Pancreas (tissue), 10 donors: Measurements from ENCODE around the gene RAD23A. TPM values are rescaled to one million over a fixed set of nuclear protein-coding genes. Genes with fewer than 3 reads are reported as not detected.

Source experiments
- ATAC-seq, 4 donors: fragments of 200-7000 bp; cut with Tn5 transposase; one replicate each; pipeline versions ENCODE4 v1.8.0 to v1.9.1; 2020; ENCODE audit warnings: mild to moderate bottlenecking in 4 of 4, moderate library complexity in 4 of 4
- DNase-seq, 6 donors: peaks; one replicate each; pipeline ENCODE4 v3.0.0-alpha.2; 2020
- FAIRE-seq: peaks from 2 replicates; lab custom pipeline; 2012; peaks lifted over from hg19 to GRCh38; lab: Jason Lieb, UNC
- H3K27ac ChIP-seq, 4 donors: fragments of 200-600 bp; sonication (generic); 1 replicate in 3 of 4; 2 replicates in 1 of 4; pipeline versions ENCODE4 v1.5.0 to v1.8.0; 2020
- H3K27me3 ChIP-seq, 4 donors: fragments of 200-600 bp; one replicate each; pipeline ENCODE4 v1.8.0; 2021
- H3K36me3 ChIP-seq, 3 donors: fragments of 200-600 bp; sonication (generic) in 1 of 3; one replicate each; pipeline versions ENCODE4 v1.5.0 to v1.8.0; 2020 to 2021
- H3K4me1 ChIP-seq, 3 donors: fragments of 200-600 bp; one replicate each; pipeline ENCODE4 v1.8.0; 2021
- H3K4me3 ChIP-seq, 4 donors: fragments of 200-600 bp; sonication (generic) in 2 of 4; one replicate each; pipeline versions ENCODE4 v1.5.0 to v1.8.0; 2020 to 2021
- H3K9me3 ChIP-seq, 4 donors: fragments of 200-600 bp; one replicate each; pipeline ENCODE4 v1.8.0; 2021
- CTCF ChIP-seq, 4 donors: fragments of 200-600 bp; sonication (generic) in 3 of 4; IDR thresholded peaks; one replicate each; pipeline versions ENCODE4 v1.5.0 to v1.8.0; 2021; ENCODE audit warnings: antibody characterized with exemption in 4 of 4
- WGBS, 2 donors: extraction: QIAGEN DNeasy Blood & Tissue Kit; methylation state at CpG; one replicate each; pipeline ENCODE4 v1.1.7; 2013; 5-methylcytosine and 5-hydroxymethylcytosine counted together
- intact Hi-C, 3 donors: fragments of 100-400 bp; cut with DNase I; formaldehyde crosslinking; loops; one replicate each; pipeline versions ENCODE4 v1.11.1 to v1.14.2; 2022
- polyA plus RNA-seq, 2 donors: library from polyadenylated mRNA; stranded (reverse); fragments of 200-250 nt; gene quantifications; one replicate each; pipeline ENCODE4 v1.2.3, GENCODE V29; 2013
- total RNA-seq, 6 donors: library from RNA; stranded (reverse); fragmentation: NEBNext Ultra II Directional in 4 of 6; extraction: Animal tissue kit (Norgen Biotek cat#: 25700) in 4 of 6; gene quantifications; one replicate each; pipeline versions ENCODE4 v1.2.1 to v1.2.4, GENCODE V29; 2021 to 2023
- donor health status: healthy with polysubstance abuse.
- donor health status: DM: no; HTN: no; CAD: no; lungs with moderate emphysema.
- donor health status: DM: no; HTN: no; CAD: no.
- donor health status: control.
- donor health status: control.
- donor health status: Bipolar disorder and iron deficiency.
- donor health status: DM: yes; HTN: yes; CAD: no.
- donor health status: DM: no; HTN: no; CAD: no.
- donor health status: DM: no; HTN: no; CAD: no.
- donor health status: DM: yes; HTN: yes; CAD: no.

Gene RAD23A
- total and polyA plus RNA-seq, 8 donors = 35.0 to 99.1 (median 46.8) TPM

GRCh38 chr19:12922959-12923358 lies 22.7 kb upstream of the RAD23A start:
- intact Hi-C loops = no loop called here
- no peaks in the 10 kb centered on the region for H3K4me1 ChIP-seq
- peaks cover 9 to 48% (median 43%) of the 10 kb centered on the region in 3 donors for H3K36me3 ChIP-seq
- H3K27me3 ChIP-seq = no peaks in the 10 kb centered on the region
- no peak overlapping the region for H3K4me3 ChIP-seq
- DNase-seq (no peak), FAIRE-seq (no peak), ATAC-seq (no peak)
- H3K27ac ChIP-seq = no peak overlapping the region
- H3K9me3 ChIP-seq = no peaks in the 10 kb centered on the region
- TF ChIP-seq CTCF (IDR thresholded peaks at IDR 0.05) = no peak
- WGBS, 2 donors = 97 to 100% methylated on average over 4 of the region's 4 CpGs

GRCh38 chr19:12924621-12925310 lies 20.9 kb upstream of the RAD23A start:
- Histone ChIP-seq H3K4me1 (no peaks in the 10 kb centered on the region), H3K9me3 (no peaks in the 10 kb centered on the region), H3K27me3 (no peaks in the 10 kb centered on the region), H3K36me3 (peaks cover 9 to 53% (median 52%) of the 10 kb centered on the region in 3 donors), H3K27ac (no peak overlapping the region), H3K4me3 (no peak overlapping the region)
- FAIRE-seq = no peak
- no peak for TF ChIP-seq CTCF (IDR thresholded peaks at IDR 0.05)
- no peak for ATAC-seq
- no peak for DNase-seq
- 94 to 96% methylated on average over 27 to 29 of the region's 29 CpGs for WGBS, 2 donors
- intact Hi-C loops = no loop called here

GRCh38 chr19:12930002-12930645 lies 15.5 kb upstream of the RAD23A start:
- ATAC-seq (no peak), FAIRE-seq (no peak), DNase-seq (peak in 1 of 6 donors; percentile 2)
- intact Hi-C loops = no loop called here
- Histone ChIP-seq H3K4me3 (no peak overlapping the region), H3K36me3 (peaks cover 4 to 37% (median 24%) of the 10 kb centered on the region in 3 donors), H3K27ac (no peak overlapping the region), H3K27me3 (no peaks in the 10 kb centered on the region), H3K9me3 (no peaks in the 10 kb centered on the region), H3K4me1 (peaks cover 0 to 8% (median 4%) of the 10 kb centered on the region in 3 donors)
- 93 to 94% methylated on average over 19 of the region's 19 CpGs for whole genome bisulfite sequencing, 2 donors
- no peak for TF ChIP-seq CTCF (IDR thresholded peaks at IDR 0.05)

DNA sequence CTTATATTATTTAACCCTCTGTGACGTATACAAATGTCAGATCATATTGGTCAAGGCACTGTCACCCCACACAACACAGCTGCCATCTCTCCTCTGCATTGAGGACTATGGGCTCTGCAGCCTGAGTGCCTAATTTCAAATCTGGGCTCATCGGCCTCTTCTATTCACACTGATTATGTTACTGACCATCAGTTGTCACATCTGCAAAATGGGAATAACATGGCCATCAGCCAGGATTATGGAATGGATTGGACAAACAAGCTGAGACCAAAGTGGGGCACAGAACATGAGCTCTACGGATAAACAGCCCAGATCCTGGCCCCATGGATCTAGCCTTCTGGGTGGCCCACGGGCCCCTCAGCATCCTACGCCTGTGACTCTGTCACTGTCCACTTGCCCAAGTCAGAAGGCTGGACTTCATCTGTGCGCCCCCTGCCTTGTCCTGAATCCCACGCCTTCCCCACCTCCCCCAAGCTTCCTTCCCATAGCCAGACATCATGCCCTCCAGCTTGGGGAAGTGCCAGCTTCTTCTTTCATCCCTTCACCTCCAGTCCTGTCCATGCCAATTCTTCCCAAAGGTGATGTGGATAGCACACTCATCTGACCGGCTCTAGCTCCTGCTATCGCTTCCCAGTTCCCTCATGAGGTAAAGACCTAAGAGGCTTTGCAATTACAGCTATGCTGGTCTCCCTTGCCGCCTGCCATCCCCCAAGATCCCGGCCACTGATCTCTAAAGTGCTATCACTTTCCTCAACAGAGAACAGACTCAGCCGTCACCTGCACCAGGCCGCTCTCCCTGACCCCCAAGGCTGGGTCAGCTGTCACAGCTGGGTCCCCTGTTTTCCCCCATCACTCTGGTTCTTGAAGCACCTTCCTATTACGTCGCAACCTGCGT lies 13.0 kb upstream of the RAD23A start:
- ATAC-seq (peak in 3 of 4 donors; percentile 2 to 5 (median 3)), DNase-seq (peak in 1 of 6 donors; percentile 11)

More for the DNA sequence above, 13.0 kb upstream of the RAD23A start:
- Histone ChIP-seq H3K36me3 (peaks cover 0 to 16% (median 8%) of the 10 kb centered on the region in 3 donors), H3K27ac (peak overlapping the region in 3 of 4 donors; percentile 40 to 65 (median 59)), H3K4me3 (peak overlapping the region; percentile 60 to 85 (median 78)), H3K27me3 (no peaks in the 10 kb centered on the region), H3K4me1 (peaks cover 3 to 11% (median 7%) of the 10 kb centered on the region in 3 donors), H3K9me3 (no peaks in the 10 kb centered on the region)
- no peak for FAIRE-seq
- WGBS, 2 donors = 19 to 22% methylated on average over 16 of the region's 16 CpGs
- intact Hi-C loops = no loop called here
- no peak for TF ChIP-seq CTCF (IDR thresholded peaks at IDR 0.05)
